Vagina (tissue), 2 donors: Measurements from ENCODE around the gene BFSP1.

Experiments
- POLR2A ChIP-seq, 2 donors: fragments of 450-650 bp; IDR thresholded peaks; one replicate each; pipeline ENCODE4 v1.6.1; 2017; ENCODE audit warnings: antibody characterized with exemption in 2 of 2, mild to moderate bottlenecking in 2 of 2, moderate library complexity in 2 of 2
- TF ChIP-seq, protein P1 (sequence below), 3 experiments: fragments of 450-650 bp in 2 of 3; fragments of 200-600 bp in 1 of 3; sonication (generic) in 1 of 3; IDR thresholded peaks; one replicate each; pipeline ENCODE4 v1.5.1; 2017 to 2019; ENCODE audit warnings: antibody characterized with exemption in 3 of 3, mild to moderate bottlenecking in 2 of 3, moderate library complexity in 2 of 3

DNA sequence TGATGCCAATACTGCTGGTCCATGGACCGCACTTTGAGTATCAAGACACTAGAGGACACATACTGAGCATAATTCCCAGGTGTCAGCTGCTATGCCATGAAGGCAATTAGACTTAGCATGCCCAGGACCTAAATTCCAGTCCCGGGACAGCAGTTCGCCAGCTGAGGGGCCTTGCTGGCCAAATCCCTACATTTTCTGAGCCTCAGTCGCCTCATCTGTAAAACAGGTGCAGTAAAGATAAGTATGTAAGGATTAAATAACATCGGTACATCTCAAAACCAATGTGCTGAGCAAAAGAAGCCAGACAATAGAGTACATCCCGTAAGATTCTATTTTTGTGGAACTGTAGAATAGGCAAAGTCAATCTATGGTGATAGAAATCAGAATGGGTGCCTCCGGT, 1.0 kb downstream of the BFSP1 start:
- TF ChIP-seq, protein P1, sequence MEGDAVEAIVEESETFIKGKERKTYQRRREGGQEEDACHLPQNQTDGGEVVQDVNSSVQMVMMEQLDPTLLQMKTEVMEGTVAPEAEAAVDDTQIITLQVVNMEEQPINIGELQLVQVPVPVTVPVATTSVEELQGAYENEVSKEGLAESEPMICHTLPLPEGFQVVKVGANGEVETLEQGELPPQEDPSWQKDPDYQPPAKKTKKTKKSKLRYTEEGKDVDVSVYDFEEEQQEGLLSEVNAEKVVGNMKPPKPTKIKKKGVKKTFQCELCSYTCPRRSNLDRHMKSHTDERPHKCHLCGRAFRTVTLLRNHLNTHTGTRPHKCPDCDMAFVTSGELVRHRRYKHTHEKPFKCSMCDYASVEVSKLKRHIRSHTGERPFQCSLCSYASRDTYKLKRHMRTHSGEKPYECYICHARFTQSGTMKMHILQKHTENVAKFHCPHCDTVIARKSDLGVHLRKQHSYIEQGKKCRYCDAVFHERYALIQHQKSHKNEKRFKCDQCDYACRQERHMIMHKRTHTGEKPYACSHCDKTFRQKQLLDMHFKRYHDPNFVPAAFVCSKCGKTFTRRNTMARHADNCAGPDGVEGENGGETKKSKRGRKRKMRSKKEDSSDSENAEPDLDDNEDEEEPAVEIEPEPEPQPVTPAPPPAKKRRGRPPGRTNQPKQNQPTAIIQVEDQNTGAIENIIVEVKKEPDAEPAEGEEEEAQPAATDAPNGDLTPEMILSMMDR (IDR thresholded peaks at IDR 0.05) = no peak
- no peak for TF ChIP-seq POLR2A (IDR thresholded peaks at IDR 0.05)
